ENCODE data around the gene GPR176. TPM values are rescaled to one million over a fixed set of nuclear protein-coding genes. Genes with fewer than 3 reads are reported as not detected.
A peak's percentile ranks its signal among the peaks of the same experiment; 100 is the strongest.

Gene GPR176
- total and polyA plus RNA-seq, 7 donors, result 0.23 to 7.9 (median 3.9) TPM

- DNase-seq, result no peak
- Histone ChIP-seq H3K4me1 (peaks cover 0 to 57% (median 15%) of the 10 kb centered on the region in 4 donors), H3K27me3 (no peaks in the 10 kb centered on the region), H3K36me3 (peaks cover 0 to 22% (median 2%) of the 10 kb centered on the region in 4 donors), H3K9me3 (no peaks in the 10 kb centered on the region), H3K27ac (no peak overlapping the region), H3K4me3 (no peak overlapping the region)
- TF ChIP-seq CTCF (IDR thresholded peaks at IDR 0.05), result no peak
- TF ChIP-seq POLR2A (IDR thresholded peaks at IDR 0.05), result no peak
- no peak for TF ChIP-seq POLR2AphosphoS5 (IDR thresholded peaks at IDR 0.05)
- TF ChIP-seq EP300 (IDR thresholded peaks at IDR 0.05), result no peak
- intact Hi-C loops (cut with DNase I), result loop anchor here (10.0 kb wide), 2 partner anchors 253 to 533 kb away; no protein-coding TSS in a partner anchor
- WGBS, 2 donors, result 74 to 85% methylated on average over 5 of the region's 5 CpGs
Observed at GRCh38 chr15:39937696-39938095, 17.6 kb upstream of the GPR176 start.

GRCh38 chr15:39936681-39937080 lies 16.6 kb upstream of the GPR176 start:
- DNase-seq, result no peak
- TF ChIP-seq POLR2AphosphoS5 (IDR thresholded peaks at IDR 0.05) (no peak), EP300 (IDR thresholded peaks at IDR 0.05) (no peak), CTCF (IDR thresholded peaks at IDR 0.05) (no peak), POLR2A (IDR thresholded peaks at IDR 0.05) (no peak)
- intact Hi-C loops (cut with DNase I), result loop anchor here (10.0 kb wide), 2 partner anchors 252 to 532 kb away; no protein-coding TSS in a partner anchor
- Histone ChIP-seq H3K27me3 (no peaks in the 10 kb centered on the region), H3K27ac (no peak overlapping the region), H3K9me3 (no peaks in the 10 kb centered on the region), H3K4me1 (peaks cover 0 to 50% (median 15%) of the 10 kb centered on the region in 4 donors), H3K4me3 (no peak overlapping the region), H3K36me3 (peaks cover 0 to 22% (median 2%) of the 10 kb centered on the region in 4 donors)
- 74 to 86% methylated on average over 3 of the region's 3 CpGs for WGBS, 2 donors

GRCh38 chr15:39936187-39936586 lies 16.1 kb upstream of the GPR176 start:
- H3K4me1 ChIP-seq, result peaks cover 0 to 50% (median 15%) of the 10 kb centered on the region in 4 donors
- no peak for DNase-seq
- H3K36me3 ChIP-seq, result peaks cover 0 to 17% (median 2%) of the 10 kb centered on the region in 4 donors
- H3K9me3 ChIP-seq, result no peaks in the 10 kb centered on the region
- H3K27me3 ChIP-seq, result no peaks in the 10 kb centered on the region
- no peak overlapping the region for H3K27ac ChIP-seq
- TF ChIP-seq CTCF (IDR thresholded peaks at IDR 0.05) (no peak), EP300 (IDR thresholded peaks at IDR 0.05) (no peak), POLR2AphosphoS5 (IDR thresholded peaks at IDR 0.05) (no peak), POLR2A (IDR thresholded peaks at IDR 0.05) (no peak)
- intact Hi-C loops (cut with DNase I), result loop anchor here (10.0 kb wide), 2 partner anchors 251 to 531 kb away; no protein-coding TSS in a partner anchor
- H3K4me3 ChIP-seq, result no peak overlapping the region
- 96 to 97% methylated on average over 7 of the region's 7 CpGs for WGBS, 2 donors

GRCh38 chr15:39935241-39935640 lies 15.2 kb upstream of the GPR176 start:
- intact Hi-C loops (cut with DNase I), result loop anchor here (10.0 kb wide), 2 partner anchors 250 to 530 kb away; no protein-coding TSS in a partner anchor
- H3K27me3 ChIP-seq, result no peaks in the 10 kb centered on the region
- H3K9me3 ChIP-seq, result no peaks in the 10 kb centered on the region
- H3K4me1 ChIP-seq, result peaks cover 0 to 50% (median 15%) of the 10 kb centered on the region in 4 donors
- no peak for TF ChIP-seq CTCF (IDR thresholded peaks at IDR 0.05)
- H3K4me3 ChIP-seq, result no peak overlapping the region
- peaks cover 0 to 8% (median 2%) of the 10 kb centered on the region in 4 donors for H3K36me3 ChIP-seq
- peak overlapping the region in 1 of 4 donors; percentile 94 for H3K27ac ChIP-seq
- DNase-seq, result no peak
- WGBS, 2 donors, result 93 to 99% methylated on average over 4 of the region's 4 CpGs

All from sigmoid colon (tissue), 7 donors.